Mucosa of gallbladder (tissue), 1 donor: ENCODE data around the gene GALNT1. TPM values are rescaled to one million over a fixed set of nuclear protein-coding genes. Genes with fewer than 3 reads are reported as not detected.

Experiments
- DNase-seq: peaks from one replicate; pipeline ENCODE4 v3.0.0-alpha.2; 2020; ENCODE audit warnings: low spot score
- total RNA-seq: library from RNA; stranded (reverse); gene quantifications from one replicate; pipeline ENCODE4 v1.2.1, GENCODE V29; 2021
- donor health status: DM: no; HTN: no; CAD: no.

GALNT1 gene
- total RNA-seq, 1 donor from 2014 or later, result 72.7 TPM

- peak; percentile 53 for DNase-seq
Measured at GRCh38 chr18:35756506-35757117, 175.1 kb downstream of the GALNT1 start.

Other genes with a start within 250 kb of the GALNT1 start
- 53.1 TPM for gene ZNF24, start 237.3 kb upstream of the GALNT1 start, total RNA-seq
- gene ZNF396, start 204.4 kb upstream of the GALNT1 start, total RNA-seq, result 3.3 TPM
- gene INO80C, start 83.8 kb upstream of the GALNT1 start, total RNA-seq, result 33.5 TPM